Lung microvascular endothelial cell (primary cell): ENCODE results near the gene MGAT5. TPM values are rescaled to one million over a fixed set of nuclear protein-coding genes. Genes with fewer than 3 reads are reported as not detected.

ENCODE experiments used
- DNase-seq, 2 donors: peaks; one replicate each; pipeline versions ENCODE4 v3.0.0 to v3.0.0-alpha.2; 2010; ENCODE audit warnings: low read depth in 2 of 2
- total RNA-seq: library from RNA; depleted of rRNA; stranded (reverse); fragments of >200 nt; gene quantifications from 2 replicates; pipeline ENCODE4 v1.2.1, GENCODE V29; 2014

Gene MGAT5
- total RNA-seq, 1 donor from 2014 or later: 158 TPM

DNA sequence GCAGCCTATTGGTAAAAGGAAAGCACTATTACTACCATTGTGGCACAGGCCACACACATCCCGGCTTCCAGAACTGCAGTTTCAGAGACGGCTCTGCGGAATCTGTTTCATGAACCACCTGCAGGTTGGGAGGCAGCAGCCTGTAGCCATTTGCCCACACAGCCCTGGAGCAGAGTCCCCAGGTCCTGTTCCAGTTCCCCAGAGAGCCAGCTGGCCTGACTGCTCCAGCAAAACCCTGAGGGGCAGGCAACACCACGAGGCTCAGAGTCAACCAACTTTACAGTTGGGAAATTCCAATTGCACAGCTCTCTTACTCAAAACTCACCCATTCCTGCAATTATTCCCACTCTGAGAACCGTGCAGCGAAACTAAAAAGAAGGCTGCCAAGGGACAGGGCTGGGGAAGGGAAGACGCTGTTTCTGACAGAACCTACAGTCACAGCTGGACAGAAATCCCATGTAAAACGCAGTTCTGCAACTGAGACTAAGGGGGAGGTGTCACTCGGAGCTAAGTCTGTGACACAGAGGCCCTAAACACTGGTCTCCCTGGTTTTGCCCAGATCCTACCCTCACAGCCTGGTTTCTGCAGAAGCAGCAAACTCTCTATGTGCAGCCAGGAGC, 245.5 kb downstream of the MGAT5 start:
- DNase-seq: no peak

GRCh38 chr2:134500211-134500935, 246.5 kb downstream of the MGAT5 start:
- no peak for DNase-seq

- no peak for DNase-seq
Observed at GRCh38 chr2:134501476-134502091, 247.7 kb downstream of the MGAT5 start.

GRCh38 chr2:134502104-134502503, 248.2 kb downstream of the MGAT5 start:
- DNase-seq: no peak
